ENCODE results near the gene NACA2.
"Not testable (repeated sequence)": the region's sequence is repeated elsewhere in the genome, so short reads cannot be mapped to it uniquely, and the experiment has no call there.

Gene NACA2

DNA sequence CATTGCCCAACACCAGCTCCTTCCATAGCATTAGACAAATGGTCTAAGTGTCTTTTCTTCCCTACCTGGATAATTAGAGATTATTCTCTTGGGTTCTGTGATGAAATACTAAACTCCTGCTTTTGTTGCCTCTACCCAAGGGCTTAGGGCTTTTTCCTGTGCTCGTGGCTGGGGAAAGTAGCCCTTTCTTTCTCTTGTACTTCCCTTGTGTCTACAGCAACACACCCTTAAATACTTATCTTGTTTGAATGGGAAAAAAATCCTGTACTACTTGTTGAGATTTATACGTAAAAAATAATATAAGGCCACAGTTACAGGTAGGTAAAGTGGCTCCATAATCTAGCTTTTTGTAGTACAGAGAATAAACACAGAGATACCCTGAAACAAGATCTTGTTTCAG lies 7.0 kb upstream of the NACA2 start:
- no peak for DNase-seq

DNA sequence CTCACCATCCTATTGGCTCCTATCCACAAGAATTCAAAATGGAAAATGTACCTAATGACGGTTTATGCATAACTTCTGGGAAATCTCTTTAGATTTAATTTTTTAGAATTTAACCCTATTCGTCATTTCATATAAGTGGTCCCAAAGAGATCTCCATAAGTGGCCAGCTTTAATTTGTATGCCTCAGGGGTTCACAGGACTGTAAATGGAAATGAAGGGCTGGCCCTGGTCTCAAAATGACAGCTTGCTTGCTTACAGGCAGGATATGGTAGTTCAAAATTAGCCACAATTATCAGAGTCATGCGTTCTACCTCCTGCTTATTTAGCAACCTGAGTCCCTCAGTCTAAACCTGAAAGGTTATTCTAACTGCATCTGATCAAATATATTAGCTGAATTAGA lies 6.6 kb upstream of the NACA2 start:
- DNase-seq, result no peak

DNA sequence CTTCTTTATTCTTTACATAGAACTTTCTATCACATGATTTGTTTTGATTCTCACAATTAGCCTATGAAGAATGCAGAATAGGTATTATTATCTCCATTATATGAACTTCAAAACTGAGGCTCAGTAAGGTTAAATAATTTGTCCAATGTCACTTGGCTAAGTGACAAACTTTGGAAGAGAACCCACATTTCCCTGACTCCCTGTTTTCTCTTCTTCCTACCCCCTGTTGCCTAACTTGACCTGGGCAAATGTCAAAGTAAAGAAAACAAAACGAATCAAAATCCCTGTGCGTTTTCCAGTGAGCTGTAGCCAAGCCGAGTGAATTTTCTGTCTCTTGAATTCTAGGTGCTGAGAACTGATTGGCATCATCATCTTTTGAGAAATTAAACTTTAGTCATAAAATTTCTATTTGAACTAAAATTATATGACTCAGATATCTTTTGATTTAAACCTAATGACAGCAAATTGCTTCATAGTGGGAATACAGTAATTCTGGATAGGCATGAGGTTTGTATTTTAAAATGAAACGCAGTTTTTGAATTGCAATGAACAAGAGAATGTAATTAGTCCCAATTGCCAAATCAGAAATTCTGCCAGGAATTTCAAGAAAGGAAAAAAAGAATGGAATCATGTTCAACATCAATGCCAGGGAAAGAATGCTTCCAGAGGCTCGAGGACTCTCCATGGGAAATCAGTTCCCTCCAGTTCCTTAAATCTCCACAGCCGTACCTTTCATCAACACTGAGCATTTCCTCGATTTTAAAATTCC lies 4.6 kb upstream of the NACA2 start:
- no peak for DNase-seq

DNA sequence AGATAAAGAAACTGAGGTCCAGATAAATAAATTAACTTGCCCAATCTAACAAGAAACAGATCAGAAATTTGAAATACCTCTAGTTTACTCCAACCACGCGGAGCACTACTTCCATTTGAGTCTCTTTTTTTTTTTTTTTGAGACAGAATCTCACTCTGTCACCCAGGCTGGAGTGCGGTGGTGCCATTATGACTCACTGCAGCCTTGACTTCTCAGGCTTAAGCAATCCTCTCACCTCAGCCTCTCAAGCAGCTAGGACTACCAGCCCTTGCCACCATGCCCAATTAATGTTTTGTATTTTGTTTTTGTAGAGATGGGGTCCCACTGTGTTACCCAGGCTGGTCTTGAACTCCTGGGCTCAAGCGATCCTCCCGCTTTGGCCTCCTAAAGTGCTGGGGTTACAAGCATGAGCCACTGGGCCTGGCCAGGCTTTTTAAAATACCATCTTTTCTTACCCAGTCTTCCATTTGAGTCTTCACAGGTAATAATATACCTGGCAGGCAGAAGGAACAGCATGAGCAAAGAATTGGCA lies 3.3 kb upstream of the NACA2 start:
- DNase-seq, result no peak

DNA sequence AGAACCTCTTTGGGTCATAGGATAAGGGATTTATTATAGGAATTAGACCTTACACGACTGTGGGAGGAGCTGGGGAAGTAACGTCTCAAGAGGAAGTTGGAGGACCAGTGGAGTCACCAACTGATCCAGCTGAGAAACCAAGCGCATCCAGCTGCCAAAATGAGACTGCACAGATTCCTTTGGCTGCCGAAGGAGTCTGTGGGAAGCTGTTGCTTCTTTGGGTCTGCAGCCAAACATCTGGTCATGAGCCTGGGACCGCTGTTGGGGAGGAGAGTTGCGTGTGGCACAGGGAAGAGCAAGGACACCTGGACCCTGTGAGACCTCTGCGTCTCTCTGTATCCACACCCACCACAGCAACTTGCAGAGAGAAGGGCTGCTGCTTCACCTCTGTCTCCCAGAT lies 2.4 kb upstream of the NACA2 start:
- DNase-seq, result no peak

DNA sequence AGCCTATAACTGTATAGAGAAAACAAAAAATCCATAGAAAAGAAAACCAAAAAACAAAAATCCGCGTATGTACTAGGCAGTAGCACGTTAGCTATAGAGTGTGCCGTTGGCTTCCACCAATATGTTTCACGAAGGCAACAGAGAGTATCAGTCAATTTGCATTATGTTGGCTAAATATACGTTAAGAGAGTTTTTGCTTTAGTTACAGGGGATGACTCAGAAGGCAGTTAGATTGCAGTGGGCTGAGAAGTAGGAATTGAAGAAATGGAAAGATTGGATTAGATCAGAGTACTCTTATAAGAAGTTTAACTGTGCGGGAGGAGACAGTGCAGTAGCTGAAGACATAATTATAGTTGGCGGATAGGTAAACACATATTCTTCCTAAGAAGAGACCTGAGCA lies 911 bp upstream of the NACA2 start:
- DNase-seq, result no peak

DNA sequence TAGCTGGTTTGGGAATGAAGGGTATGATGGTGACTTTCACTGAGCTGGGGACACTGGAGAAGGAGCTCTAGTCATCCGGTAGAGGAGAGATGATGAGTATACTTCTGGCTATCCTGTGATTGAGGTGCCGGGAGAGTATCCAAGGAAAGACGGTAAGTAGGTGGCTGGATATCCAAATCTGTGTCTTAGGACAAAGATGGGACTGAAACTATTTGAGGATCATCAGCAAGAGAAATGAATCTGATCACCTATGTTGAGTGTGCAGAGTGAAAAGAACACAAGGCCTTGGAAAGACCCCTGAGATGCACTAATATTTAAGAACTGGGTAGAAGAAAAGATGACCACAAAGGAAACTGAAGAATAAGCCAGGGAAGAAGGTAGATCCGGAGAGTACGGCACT lies 1.0 kb downstream of the NACA2 start:
- no peak for DNase-seq

DNA sequence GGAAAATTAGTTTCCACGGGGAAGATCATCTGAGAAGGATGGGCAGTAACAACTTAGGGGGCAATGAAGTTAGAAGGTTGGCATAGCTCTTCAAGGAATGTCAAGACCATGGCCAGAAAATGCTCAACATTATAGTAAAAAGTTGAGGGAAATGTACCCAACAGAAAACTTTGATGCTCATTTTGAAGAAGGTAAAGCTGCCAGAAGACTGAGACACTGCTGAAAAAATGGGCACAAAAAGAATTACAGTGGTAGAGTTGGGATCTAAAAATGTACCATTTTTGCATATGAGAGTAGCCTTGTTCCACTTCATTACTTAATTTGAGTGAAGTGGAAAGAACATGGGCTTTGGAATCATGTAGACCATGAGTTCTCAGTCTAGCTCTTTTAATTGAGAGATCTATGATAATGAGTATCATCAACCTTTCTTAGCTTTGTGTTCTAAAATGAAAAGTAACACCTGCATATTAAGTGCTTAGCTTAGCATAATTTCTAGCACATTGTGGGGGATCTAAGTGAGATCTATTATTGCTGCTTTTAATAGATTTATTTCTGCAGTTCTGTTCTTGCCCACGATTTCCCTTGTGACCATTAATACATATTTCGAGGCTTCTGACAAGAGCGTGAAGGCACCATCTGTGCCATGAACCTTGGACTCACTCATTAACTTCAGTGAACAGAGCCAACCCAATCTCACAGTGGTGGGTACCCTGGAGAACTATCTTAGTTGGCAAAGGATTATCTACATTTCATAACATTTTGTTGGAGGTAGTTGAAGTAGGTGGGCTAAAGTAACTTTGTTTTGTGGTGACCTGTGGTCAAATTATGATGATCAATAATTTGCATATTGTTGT lies 3.0 kb downstream of the NACA2 start:
- no peak for DNase-seq

DNA sequence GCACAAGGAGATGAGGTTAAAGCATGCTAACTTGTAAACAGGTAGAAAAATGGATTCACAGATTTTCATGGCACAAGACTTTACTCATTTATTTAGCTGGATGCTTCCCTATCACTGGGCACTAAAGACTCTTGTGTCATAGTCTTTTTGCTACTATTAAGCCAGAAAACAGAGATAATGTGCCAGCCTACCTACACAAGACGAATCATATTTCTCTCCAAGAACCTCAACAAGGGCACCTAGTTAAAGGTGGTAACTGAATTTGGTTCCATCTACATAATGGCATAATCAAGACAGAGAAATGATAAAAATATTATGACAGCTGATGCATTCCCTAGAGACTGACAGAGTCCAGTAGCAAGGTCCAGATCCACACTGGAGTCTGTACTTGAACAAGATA lies 3.8 kb downstream of the NACA2 start:
- no peak for DNase-seq

DNA sequence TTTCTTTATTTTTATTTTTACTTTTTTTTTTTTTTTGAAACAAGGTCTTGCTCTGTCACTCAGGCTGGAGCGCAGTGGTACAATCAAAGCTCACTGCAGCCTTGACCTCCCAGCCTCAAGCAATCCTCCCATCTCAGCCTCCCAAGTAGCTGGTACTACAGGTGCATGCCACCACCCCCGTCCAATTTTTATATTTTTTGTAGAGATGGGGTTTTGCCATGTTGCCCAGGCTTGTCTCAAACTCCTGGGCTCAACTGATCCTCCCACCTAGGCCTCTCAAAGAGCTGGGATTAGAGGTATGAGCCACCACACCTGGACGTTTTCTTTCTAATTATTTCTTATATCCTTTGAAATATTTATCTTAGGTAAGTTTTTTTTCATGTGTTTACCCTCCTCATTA lies 4.4 kb downstream of the NACA2 start:
- DNase-seq, result not testable (repeated sequence)

DNA sequence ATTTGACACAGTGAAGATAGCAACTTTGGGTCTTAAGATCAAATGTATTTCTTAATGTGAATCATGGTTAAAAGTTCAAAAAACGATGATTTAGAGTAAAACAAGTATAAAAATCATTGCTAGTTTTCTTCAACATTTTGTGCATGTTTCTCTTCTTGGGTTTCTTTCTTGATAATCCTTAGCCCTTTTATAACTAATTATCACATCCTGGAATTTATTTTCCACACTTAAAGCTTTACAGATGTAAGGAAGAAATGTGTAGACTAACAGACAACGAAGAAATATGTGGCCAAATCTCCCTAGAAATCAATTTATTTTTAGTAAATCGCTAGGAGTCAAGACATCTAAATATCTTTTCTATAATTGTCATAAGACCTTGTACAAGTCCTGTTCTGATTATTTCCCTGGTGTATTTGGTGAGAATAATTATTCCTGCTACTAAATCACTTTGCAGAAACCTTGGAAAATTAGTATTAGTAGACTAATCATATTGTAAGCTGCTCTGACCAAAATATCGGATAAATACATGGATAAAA lies 4.9 kb downstream of the NACA2 start:
- no peak for DNase-seq

DNA sequence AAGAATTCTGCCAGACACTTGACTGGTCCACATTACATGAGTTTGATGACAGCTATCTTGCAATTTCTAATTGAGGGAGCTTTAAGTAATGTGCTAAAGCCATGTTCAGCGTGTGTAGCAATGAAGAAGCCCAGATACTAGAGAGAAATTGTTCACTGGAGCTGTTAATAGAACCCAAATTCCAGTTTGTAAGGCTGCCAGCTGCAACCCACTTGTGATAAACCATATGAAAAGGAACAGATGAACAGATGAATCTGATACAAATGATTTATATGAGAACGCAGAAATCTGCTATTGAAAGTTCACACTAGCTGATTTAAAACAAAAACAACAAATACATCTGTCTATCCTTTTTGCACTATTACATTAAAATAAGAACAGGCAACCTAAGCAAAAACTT lies 6.2 kb downstream of the NACA2 start:
- no peak for DNase-seq

DNA sequence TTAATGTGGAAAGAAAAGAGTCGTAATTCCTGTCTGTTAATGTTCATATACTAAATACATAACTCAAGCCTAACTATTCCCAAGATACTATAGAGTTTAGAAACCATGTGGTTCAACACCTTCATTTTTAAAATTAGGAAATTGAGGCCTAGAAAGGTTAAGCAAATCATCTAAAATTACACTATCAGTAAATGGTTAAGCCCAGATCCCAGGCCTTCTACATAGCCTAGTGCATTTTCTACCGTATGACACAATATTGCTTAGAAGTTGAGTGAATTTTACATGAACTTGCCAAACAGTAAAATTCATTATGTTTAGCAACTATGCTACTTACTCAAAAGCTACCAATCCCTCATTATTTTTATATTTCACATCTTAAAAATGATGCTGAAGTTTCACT lies 6.8 kb downstream of the NACA2 start:
- DNase-seq, result no peak

DNA sequence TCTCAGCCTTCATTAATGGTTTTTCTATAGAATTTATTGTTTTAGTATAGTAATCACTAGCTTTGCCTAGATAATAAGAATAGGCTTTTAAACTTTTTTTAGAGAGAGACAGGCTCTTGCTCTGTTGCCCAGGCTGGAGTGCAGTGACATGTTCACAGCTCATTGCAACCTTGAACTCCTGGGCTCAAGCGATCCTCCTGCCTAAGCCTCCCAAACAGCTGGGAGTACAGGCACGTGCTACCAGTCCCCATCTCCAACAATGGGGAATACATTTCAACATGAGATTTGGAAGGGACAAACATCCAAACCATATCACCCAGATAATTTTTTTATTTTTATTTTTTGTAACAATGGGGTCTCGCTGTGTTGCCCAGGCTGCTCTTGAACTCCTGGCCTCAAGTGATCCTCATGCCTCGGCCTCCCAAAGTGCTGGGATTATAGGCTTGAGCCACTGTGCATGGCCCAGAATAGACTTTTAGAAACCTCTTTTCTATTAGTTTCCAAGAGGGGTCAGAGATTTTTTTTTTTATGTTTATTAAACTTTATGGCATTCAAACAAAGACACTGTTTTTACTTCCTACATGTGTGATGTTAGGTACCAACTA lies 7.3 kb downstream of the NACA2 start:
- DNase-seq, result no peak

DNA sequence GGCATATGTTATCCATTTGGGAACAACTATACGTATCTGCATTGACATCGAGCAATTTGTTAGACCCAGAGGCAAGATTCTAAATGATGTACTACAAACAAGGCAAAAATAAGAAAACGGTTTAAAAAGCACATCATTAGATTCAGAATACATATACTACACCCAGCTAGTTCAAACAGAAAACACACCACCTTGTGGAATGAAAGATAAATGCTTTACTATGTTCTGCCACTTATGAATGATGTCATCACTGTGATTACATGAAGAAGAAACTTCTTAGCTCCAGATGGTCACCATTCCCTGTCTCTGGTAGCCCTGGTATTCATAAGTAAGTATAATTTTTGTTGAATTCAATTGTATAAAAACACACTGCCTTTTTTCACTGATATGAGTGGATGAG lies 7.8 kb downstream of the NACA2 start:
- no peak for DNase-seq

DNA sequence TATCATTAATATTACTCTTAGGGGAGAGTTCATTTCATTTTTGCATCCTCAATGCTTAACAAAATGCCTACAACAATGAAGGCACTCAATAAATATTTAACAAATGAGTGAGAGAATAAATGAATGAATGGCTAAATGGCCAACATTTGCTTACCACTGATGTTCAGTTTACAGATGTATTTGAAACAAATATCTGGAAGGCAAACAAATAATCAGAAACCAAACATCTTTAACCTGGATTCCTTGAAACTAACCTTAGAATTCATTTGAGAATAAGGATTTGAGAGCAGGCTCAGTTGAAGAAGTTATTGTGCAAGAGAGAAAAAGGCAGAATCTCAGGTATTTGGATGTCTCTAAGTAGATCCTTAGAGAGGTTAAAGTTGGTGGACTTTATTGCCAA lies 8.4 kb downstream of the NACA2 start:
- DNase-seq, result no peak

DNA sequence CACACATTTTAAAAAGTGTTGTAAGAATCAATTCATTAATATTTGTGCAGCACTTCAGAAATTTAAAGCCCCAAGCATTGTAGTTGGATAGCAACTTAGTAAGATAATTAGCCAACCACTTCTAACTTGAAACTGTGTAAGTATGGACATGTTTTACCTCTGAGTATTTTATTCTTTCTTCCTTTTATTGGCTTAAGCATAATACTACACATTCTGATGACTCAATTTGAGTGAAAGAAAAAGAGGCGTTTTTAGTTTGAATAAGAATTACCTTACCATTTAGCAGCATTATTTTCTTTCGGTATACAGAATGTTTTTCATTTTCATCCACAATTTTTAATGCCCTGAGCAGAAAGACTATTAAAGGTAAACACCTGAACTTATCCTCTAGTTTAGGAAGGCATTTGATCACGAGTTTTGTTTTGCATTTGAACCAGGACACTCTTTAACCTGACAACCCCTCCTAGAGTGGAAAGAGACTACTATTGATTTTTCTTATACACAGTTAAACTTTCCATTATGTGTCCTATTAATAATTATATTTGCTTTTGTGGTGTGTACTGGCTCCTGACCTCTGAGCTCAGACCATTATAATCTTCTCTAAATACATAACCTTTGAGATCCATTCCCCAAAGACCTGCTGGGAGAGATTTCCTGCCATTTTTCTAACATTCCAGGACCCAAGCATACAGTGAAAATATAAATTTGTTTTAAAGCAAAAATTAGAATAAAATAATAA lies 9.2 kb downstream of the NACA2 start:
- no peak for DNase-seq

DNA sequence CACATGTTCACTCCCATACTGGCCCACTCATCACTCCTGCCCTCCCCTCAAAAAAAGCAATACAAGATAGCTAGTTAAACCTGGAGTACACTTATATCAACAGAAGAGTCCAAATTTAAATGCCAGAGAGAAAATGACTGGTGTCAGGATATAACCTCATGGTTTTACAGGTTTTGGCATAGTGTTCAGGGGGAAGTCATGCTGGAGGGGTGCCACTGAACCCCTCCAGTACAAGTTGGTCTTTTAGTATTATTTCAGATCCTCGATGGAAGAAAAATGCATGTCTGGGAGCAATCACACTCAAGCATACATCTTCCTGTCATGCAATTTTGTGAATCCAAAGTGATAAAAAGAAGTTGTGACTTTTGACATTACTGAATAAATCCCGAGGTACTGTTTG lies 10.5 kb downstream of the NACA2 start:
- DNase-seq, result no peak

DNA sequence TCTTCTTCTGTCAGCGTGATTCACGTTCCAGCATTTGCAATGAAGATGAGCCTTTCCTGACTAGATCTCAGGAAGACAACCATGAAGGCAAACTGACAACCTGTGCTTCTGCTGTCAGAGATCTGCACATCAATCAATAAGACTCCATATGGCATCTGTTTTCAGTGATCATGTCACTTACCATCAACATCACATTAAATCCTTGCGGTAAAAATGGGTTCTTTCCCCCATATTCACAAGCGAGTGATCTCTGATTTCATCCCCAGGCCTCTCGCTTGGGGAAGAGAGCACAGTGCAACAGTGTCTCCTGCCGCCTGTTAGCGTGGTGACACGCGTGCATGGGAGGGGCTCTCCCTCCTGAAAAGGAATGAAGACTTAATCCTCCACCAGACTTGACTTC lies 11.1 kb downstream of the NACA2 start:
- no peak for DNase-seq

DNA sequence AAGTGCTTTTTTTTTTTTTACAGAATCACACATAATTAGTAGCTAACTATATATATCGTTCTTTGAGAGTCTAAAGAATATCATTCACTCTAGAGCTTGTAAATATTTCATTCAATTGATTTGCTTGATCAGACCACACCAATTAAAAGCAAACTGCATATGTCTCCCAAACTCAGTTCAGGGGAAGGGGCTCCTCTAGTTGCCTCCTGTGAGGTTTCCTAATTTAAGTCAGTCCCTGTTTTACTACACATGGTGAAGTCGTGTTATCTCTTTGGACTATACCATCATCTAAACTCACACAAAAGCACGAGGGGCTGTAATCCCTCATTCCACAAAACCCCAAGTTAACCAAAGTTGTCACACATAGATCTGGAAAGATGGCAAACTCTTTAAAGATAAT lies 11.7 kb downstream of the NACA2 start:
- no peak for DNase-seq

DNA sequence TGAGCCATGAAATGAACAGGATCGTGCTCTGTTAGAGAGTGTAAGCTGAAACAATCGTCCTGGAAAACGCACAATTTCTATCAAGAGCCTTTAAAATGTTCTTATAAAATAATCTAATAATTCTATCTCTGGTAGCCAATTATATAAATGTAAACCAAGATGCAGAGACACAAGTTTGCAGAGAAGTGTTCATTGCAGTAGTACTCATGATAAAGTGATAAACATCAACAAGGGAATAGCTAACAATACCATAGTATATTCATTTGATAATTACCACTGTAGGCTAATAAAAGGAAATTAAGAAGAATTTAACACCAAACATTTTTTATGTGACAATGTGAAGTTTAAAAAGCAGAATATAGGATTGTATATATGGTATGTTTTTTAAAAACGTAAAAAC lies 12.4 kb downstream of the NACA2 start:
- no peak for DNase-seq

DNA sequence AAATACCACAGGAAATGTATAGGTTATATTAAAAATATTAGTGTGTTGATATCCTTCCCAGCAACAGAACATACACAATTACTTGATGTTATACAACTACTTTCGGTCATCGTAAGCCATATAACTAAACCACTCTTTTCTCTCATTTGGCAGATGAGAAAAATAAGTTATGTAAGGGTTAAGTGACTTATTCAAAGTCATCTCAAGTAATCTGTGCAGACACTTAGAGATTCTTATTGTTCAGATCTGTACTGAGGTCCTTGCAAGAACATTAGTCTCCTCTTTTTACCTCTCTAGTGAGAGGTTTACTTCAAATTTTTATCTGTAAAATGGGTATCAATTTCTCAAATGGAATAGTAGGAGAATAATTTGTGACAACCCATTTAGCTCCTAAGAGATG lies 15.0 kb downstream of the NACA2 start:
- DNase-seq, result no peak

Data from CD4-positive, alpha-beta T cell treated with Interferon gamma for 1 hour (primary cell).